Fibroblast of villous mesenchyme (primary cell): ENCODE data around the gene FRK. TPM values are rescaled to one million over a fixed set of nuclear protein-coding genes. Genes with fewer than 3 reads are reported as not detected.

Source experiments
- DNase-seq: peaks from one replicate; pipeline ENCODE4 v3.0.0-alpha.2; 2010; ENCODE audit warnings: low read depth
- H3K4me3 ChIP-seq: 2 replicates; pipeline ENCODE4 v1.5.1; 2011; ENCODE audit warnings: low read depth, mild to moderate bottlenecking, low read length
- total RNA-seq: library from RNA; depleted of rRNA; stranded (reverse); fragments of >200 nt; gene quantifications from 2 replicates; pipeline ENCODE4 v1.2.3, GENCODE V29; 2012
- TF ChIP-seq, protein P1 (sequence below): IDR thresholded peaks from 2 replicates; pipeline ENCODE4 v1.5.1; 2012; ENCODE audit warnings: low read depth, mild to moderate bottlenecking, low read length; ENCODE audit not compliant: insufficient read depth

The FRK gene
- total RNA-seq, 1 donor, result 0.43 TPM

DNA sequence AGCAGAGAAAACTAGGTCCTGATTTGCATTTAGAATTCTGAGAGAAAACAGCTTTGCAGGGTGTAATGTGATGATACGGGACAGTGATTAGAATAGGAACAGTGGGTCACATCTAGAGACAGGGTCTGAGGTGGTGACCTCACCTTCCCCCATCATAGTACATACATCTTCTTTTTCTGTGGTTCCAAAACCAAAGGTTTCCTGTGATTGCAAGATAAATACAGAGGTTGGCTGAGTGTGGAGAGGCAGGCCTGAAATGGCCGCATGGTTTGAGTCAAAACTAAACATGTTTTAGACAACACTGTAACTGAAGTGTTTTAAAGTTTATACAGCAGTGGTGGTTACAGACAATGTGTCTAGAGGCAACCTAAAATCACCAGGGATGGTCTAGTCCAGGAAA, 29.6 kb upstream of the FRK start:
- DNase-seq, result no peak

DNA sequence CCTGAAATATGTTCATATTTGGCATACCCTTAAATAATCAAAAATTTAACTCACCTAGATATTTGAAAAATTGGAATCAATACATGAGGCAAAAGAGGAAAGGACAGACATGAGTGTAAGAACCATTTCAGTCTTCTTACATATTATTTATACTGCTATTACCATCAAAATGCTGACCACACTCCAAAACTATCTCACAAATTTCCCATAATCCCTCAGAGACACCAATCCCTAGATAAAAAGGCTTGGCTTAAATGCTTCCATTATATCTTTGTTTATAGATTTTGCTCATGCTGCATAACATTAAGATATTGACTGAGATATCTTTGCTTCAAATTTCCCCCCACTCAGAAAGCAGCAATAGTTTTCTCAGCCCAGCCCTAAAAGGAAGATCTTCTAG, 28.3 kb upstream of the FRK start:
- no peak overlapping the region for H3K4me3 ChIP-seq
- no peak for DNase-seq
- TF ChIP-seq, protein P1, sequence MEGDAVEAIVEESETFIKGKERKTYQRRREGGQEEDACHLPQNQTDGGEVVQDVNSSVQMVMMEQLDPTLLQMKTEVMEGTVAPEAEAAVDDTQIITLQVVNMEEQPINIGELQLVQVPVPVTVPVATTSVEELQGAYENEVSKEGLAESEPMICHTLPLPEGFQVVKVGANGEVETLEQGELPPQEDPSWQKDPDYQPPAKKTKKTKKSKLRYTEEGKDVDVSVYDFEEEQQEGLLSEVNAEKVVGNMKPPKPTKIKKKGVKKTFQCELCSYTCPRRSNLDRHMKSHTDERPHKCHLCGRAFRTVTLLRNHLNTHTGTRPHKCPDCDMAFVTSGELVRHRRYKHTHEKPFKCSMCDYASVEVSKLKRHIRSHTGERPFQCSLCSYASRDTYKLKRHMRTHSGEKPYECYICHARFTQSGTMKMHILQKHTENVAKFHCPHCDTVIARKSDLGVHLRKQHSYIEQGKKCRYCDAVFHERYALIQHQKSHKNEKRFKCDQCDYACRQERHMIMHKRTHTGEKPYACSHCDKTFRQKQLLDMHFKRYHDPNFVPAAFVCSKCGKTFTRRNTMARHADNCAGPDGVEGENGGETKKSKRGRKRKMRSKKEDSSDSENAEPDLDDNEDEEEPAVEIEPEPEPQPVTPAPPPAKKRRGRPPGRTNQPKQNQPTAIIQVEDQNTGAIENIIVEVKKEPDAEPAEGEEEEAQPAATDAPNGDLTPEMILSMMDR, result no peak

More for the DNA sequence above, 29.6 kb upstream of the FRK start:
- no peak overlapping the region for H3K4me3 ChIP-seq
- TF ChIP-seq, protein P1, result no peak

DNA sequence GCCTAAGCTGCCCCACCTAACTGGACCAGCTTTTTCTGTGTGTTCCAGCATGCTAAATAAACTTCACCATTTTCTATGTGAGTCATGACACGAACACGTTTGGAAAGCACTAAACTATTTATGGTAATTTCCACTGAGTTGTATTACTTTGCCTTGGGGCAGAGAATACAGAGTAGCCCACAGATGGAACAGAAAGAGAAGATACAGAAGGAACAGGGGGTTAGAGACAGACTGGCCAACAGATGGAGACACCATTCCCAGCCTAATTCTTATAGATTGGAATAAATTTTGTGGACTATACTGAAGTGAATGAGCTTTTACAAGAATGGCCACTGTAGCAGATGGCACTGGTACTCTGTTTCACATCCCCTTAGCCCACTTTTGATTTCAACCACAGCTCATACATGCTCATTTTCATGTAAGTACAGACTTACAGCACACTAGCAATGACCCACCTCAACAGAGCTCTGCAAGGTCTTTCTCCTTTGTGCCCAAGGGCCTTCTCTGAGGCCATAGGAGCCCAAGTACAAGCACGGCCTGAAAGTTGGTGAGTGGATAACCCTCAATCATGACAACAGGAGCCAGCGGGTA, 26.8 kb upstream of the FRK start:
- H3K4me3 ChIP-seq, result no peak overlapping the region
- TF ChIP-seq, protein P1, result no peak
- DNase-seq, result peak; percentile 69

DNA sequence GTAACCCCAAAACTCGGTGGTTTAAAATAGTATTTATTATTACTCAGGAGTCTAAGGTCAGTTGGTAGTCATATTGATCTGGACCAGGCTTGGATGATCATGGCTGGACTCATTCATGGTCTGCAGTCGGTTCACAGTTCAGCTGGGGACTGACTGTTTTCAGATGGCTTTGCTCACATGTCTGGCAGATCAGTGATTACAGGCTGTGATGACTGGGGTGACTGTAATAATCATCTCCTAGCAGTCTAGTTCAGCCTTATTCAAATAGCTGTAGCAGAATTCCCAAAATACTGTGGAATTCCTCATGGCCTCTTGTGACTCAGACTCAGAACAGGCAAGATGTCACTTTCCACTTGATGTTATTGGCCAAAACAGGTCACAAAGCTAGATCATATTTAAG, 23.6 kb upstream of the FRK start:
- DNase-seq, result no peak
- TF ChIP-seq, protein P1, result no peak
- H3K4me3 ChIP-seq, result no peak overlapping the region

DNA sequence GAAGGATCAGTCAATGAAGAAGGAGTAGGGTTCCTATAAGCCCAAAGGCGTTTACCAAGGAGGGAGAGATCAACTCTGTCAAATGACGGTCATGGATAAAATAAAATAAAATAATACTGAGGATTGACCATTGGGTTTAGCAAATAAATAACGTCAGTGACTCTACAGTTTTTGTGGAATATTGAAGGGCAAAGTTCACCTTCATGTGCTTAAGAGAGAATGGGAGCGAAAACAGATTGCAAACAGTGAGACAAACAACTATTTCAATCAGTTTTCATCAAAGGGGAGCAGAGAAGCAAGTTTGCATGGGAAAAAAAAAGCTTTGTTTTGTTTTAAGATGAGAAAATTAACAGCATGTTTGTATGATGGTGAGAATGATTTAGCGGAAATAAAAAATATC, 22.4 kb upstream of the FRK start:
- DNase-seq, result no peak
- no peak overlapping the region for H3K4me3 ChIP-seq
- TF ChIP-seq, protein P1, result no peak

DNA sequence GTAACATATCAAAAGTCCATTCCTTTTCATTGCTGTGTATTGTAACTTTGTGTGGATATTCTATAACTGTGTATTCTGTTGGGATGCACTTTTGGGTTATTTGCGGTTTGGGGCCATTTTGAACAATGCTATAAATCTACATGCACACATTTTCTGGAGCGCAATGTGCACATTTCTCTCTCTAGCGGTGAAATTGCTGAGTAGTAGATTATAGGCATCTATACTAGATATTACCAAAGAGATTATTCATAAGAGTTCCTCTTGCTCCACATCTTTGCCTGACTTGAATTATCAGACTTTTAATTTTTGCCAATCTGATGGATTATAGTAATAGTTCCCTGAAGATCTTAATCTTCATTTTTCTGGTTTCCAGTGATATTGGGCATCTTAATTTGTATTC, 18.3 kb upstream of the FRK start:
- TF ChIP-seq, protein P1, result no peak
- DNase-seq, result no peak
- no peak overlapping the region for H3K4me3 ChIP-seq

DNA sequence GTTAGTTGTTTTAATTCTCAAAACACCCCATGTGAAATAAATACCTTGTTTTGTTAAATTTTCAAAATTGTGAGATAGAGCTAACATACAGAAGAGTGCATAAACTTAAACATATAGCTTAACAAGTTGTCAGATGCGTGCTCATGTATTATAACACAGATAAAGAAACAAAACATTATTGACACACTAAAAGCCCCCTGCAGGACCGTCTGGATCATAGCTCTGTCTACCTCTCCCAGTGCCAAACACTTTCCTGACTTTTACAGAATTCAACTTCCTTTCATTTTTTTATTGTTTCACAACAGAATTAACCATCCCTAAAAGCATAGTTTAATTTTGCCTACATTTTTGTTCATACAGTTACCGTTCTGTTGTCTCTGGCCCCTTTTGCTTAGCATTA, 17.8 kb upstream of the FRK start:
- H3K4me3 ChIP-seq, result no peak overlapping the region
- TF ChIP-seq, protein P1, result no peak

More for the DNA sequence above, 17.8 kb upstream of the FRK start:
- DNase-seq, result no peak
